ENCODE results near the gene KIF6. TPM values are rescaled to one million over a fixed set of nuclear protein-coding genes. Genes with fewer than 3 reads are reported as not detected.

Gene KIF6
- total and polyA plus RNA-seq, 4 experiments from 2014 or later: not detected

DNA sequence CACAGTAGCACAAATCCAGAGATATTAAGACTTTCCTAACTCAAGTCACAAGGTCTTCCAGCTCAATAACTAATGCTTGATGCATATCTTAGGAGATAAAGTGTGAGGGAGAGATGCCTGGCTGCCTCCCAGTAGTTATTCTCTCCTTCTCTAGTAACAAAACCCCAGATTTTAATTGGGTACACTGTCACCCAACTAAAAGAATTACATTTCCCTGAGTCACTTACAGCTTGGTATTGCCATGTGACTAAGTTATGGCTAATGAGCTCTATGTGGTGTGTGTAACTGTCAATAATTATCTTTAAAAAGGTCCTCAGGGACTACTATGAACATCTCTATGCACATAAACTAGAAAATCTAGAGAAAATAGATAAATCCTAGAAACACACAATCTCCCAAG is 32.0 kb downstream of the KIF6 start:
- H3K4me1 ChIP-seq (ENCODE audit: insufficient read depth, low read length): no peaks in the 10 kb centered on the region
- POLR2A ChIA-PET (ENCODE audit: partially characterized antibody): no interaction called here
- H3K27ac ChIP-seq (ENCODE audit: low read depth, low read length): no peak overlapping the region
- no peaks in the 10 kb centered on the region for H3K36me3 ChIP-seq (ENCODE audit: insufficient read depth, low read length)
- intact Hi-C loops (cut with micrococcal nuclease): no loop called here
- CTCF ChIA-PET (ENCODE audit: partially characterized antibody): no interaction called here
- no peaks in the 10 kb centered on the region for H3K4me1 Mint-ChIP-seq
- H3K27me3 Mint-ChIP-seq: peaks cover 1 to 8% of the 10 kb centered on the region in 2 donors
- no peak overlapping the region for H3K27ac Mint-ChIP-seq
- no peaks in the 10 kb centered on the region for H3K36me3 Mint-ChIP-seq
- H3K9me3 ChIP-seq (ENCODE audit: control insufficient read depth in 1 of 2, low read length in 2 of 2): no peaks in the 10 kb centered on the region
- H3K4me3 ChIP-seq (ENCODE audit: low read length in 2 of 2): no peak overlapping the region
- H3K4me3 Mint-ChIP-seq: no peak overlapping the region
- peaks cover 0 to 3% (median 0%) of the 10 kb centered on the region in 8 donors for H3K9me3 Mint-ChIP-seq
- DNase-seq: no peak
- no peaks in the 10 kb centered on the region for H3K27me3 ChIP-seq (ENCODE audit: insufficient read depth, low read length)

GRCh38 chr6:39688494-39688893 is 36.7 kb downstream of the KIF6 start:
- Mint-ChIP-seq H3K27ac (no peak overlapping the region), H3K36me3 (no peaks in the 10 kb centered on the region), H3K4me3 (no peak overlapping the region), H3K9me3 (peaks cover 0 to 7% (median 0%) of the 10 kb centered on the region in 8 donors), H3K4me1 (no peaks in the 10 kb centered on the region), H3K27me3 (peaks cover 0 to 10% of the 10 kb centered on the region in 2 donors)
- CTCF ChIA-PET (ENCODE audit: partially characterized antibody): no interaction called here
- DNase-seq: no peak
- H3K36me3 ChIP-seq (ENCODE audit: insufficient read depth, low read length): no peaks in the 10 kb centered on the region
- no peak overlapping the region for H3K4me3 ChIP-seq (ENCODE audit: low read length in 2 of 2)
- POLR2A ChIA-PET (ENCODE audit: partially characterized antibody): no interaction called here
- H3K27ac ChIP-seq (ENCODE audit: low read depth, low read length): no peak overlapping the region
- H3K27me3 ChIP-seq (ENCODE audit: insufficient read depth, low read length): no peaks in the 10 kb centered on the region
- H3K4me1 ChIP-seq (ENCODE audit: insufficient read depth, low read length): no peaks in the 10 kb centered on the region
- intact Hi-C loops (cut with micrococcal nuclease): no loop called here
- H3K9me3 ChIP-seq (ENCODE audit: control insufficient read depth in 1 of 2, low read length in 2 of 2): no peaks in the 10 kb centered on the region

DNA sequence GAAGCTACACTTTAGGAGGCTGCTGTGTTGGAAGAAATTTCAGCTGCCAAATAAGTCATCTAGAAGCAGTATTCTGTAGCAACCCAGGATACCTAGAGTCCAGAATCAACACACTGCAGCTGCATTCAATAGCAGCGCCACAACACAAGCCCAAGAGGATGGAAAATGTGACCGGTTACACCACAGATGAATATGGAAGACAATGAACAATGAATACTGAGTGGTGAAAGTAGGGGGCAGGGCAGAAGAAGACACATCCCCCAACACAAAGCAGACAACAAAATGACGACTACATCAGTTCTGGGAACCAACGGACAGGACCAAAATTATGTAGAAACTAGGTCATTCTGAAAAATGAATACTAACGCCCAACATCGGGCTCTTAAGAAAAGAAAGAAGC is 38.2 kb downstream of the KIF6 start:
- ChIA-PET POLR2A (ENCODE audit: partially characterized antibody) (no interaction called here), CTCF (ENCODE audit: partially characterized antibody) (no interaction called here)
- Mint-ChIP-seq H3K27ac (no peak overlapping the region), H3K4me1 (no peaks in the 10 kb centered on the region), H3K9me3 (peaks cover 0 to 7% (median 0%) of the 10 kb centered on the region in 8 donors), H3K36me3 (no peaks in the 10 kb centered on the region), H3K4me3 (peak overlapping the region in 1 of 8 donors; percentile 4), H3K27me3 (peaks cover 0 to 7% of the 10 kb centered on the region in 2 donors)
- intact Hi-C loops (cut with micrococcal nuclease): no loop called here
- no peaks in the 10 kb centered on the region for H3K4me1 ChIP-seq (ENCODE audit: insufficient read depth, low read length)
- H3K27me3 ChIP-seq (ENCODE audit: insufficient read depth, low read length): no peaks in the 10 kb centered on the region
- H3K36me3 ChIP-seq (ENCODE audit: insufficient read depth, low read length): no peaks in the 10 kb centered on the region
- no peaks in the 10 kb centered on the region for H3K9me3 ChIP-seq (ENCODE audit: control insufficient read depth in 1 of 2, low read length in 2 of 2)
- DNase-seq: no peak
- no peak overlapping the region for H3K27ac ChIP-seq (ENCODE audit: low read depth, low read length)
- no peak overlapping the region for H3K4me3 ChIP-seq (ENCODE audit: low read length in 2 of 2)

DNA sequence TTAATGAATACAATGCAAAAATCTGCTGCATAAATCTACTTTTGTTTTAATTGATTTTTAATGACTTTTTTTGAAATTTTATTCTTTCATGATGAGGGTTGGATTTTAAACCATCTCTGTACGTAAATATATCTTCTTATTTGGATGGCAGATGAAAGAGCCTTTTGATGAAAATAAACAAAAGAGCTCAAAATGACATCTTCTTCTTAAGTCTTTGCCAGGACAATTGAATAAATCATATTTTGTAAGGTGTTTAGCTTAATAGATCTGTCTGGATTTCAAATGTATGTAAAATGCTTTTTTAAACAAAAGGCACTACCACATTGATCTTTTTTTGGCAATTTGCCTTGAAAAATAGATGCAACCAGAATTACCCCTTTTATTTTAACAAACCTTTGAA is 39.3 kb downstream of the KIF6 start:
- intact Hi-C loops (cut with micrococcal nuclease): no loop called here
- ChIA-PET CTCF (ENCODE audit: partially characterized antibody) (no interaction called here), POLR2A (ENCODE audit: partially characterized antibody) (no interaction called here)
- no peaks in the 10 kb centered on the region for H3K4me1 ChIP-seq (ENCODE audit: insufficient read depth, low read length)
- H3K36me3 Mint-ChIP-seq: no peaks in the 10 kb centered on the region
- no peak overlapping the region for H3K4me3 ChIP-seq (ENCODE audit: low read length in 2 of 2)
- H3K4me1 Mint-ChIP-seq: no peaks in the 10 kb centered on the region
- no peaks in the 10 kb centered on the region for H3K27me3 ChIP-seq (ENCODE audit: insufficient read depth, low read length)
- H3K4me3 Mint-ChIP-seq: no peak overlapping the region
- no peaks in the 10 kb centered on the region for H3K36me3 ChIP-seq (ENCODE audit: insufficient read depth, low read length)
- H3K9me3 ChIP-seq (ENCODE audit: control insufficient read depth in 1 of 2, low read length in 2 of 2): no peaks in the 10 kb centered on the region
- H3K27me3 Mint-ChIP-seq: peaks cover 1 to 7% of the 10 kb centered on the region in 2 donors
- no peak overlapping the region for H3K27ac Mint-ChIP-seq
- H3K9me3 Mint-ChIP-seq: peaks cover 0 to 5% (median 0%) of the 10 kb centered on the region in 8 donors
- H3K27ac ChIP-seq (ENCODE audit: low read depth, low read length): no peak overlapping the region
- no peak for DNase-seq

GRCh38 chr6:39685489-39685826 is 39.8 kb downstream of the KIF6 start:
- H3K27ac Mint-ChIP-seq: no peak overlapping the region
- Histone ChIP-seq H3K27me3 (ENCODE audit: insufficient read depth, low read length) (no peaks in the 10 kb centered on the region), H3K4me3 (ENCODE audit: low read length in 2 of 2) (no peak overlapping the region), H3K4me1 (ENCODE audit: insufficient read depth, low read length) (no peaks in the 10 kb centered on the region), H3K9me3 (ENCODE audit: control insufficient read depth in 1 of 2, low read length in 2 of 2) (no peaks in the 10 kb centered on the region), H3K27ac (ENCODE audit: low read depth, low read length) (no peak overlapping the region), H3K36me3 (ENCODE audit: insufficient read depth, low read length) (no peaks in the 10 kb centered on the region)
- H3K4me1 Mint-ChIP-seq: no peaks in the 10 kb centered on the region
- peaks cover 1 to 7% of the 10 kb centered on the region in 2 donors for H3K27me3 Mint-ChIP-seq
- no peak for DNase-seq
- H3K4me3 Mint-ChIP-seq: no peak overlapping the region
- CTCF ChIA-PET (ENCODE audit: partially characterized antibody): no interaction called here
- intact Hi-C loops (cut with micrococcal nuclease): no loop called here
- peaks cover 0 to 5% (median 0%) of the 10 kb centered on the region in 8 donors for H3K9me3 Mint-ChIP-seq
- H3K36me3 Mint-ChIP-seq: no peaks in the 10 kb centered on the region
- POLR2A ChIA-PET (ENCODE audit: partially characterized antibody): no interaction called here

GRCh38 chr6:39684790-39685488 is 40.3 kb downstream of the KIF6 start:
- peaks cover 0 to 5% (median 0%) of the 10 kb centered on the region in 8 donors for H3K9me3 Mint-ChIP-seq
- DNase-seq: no peak
- Histone ChIP-seq H3K36me3 (ENCODE audit: insufficient read depth, low read length) (no peaks in the 10 kb centered on the region), H3K4me1 (ENCODE audit: insufficient read depth, low read length) (no peaks in the 10 kb centered on the region), H3K4me3 (ENCODE audit: low read length in 2 of 2) (no peak overlapping the region), H3K27me3 (ENCODE audit: insufficient read depth, low read length) (no peaks in the 10 kb centered on the region), H3K9me3 (ENCODE audit: control insufficient read depth in 1 of 2, low read length in 2 of 2) (no peaks in the 10 kb centered on the region), H3K27ac (ENCODE audit: low read depth, low read length) (no peak overlapping the region)
- ChIA-PET CTCF (ENCODE audit: partially characterized antibody) (interaction anchor here (0.7 kb wide), 1 partner anchor 41 kb away, joined by 3 read pairs; no protein-coding TSS in a partner anchor), POLR2A (ENCODE audit: partially characterized antibody) (no interaction called here)
- peaks cover 1 to 4% of the 10 kb centered on the region in 2 donors for H3K27me3 Mint-ChIP-seq
- no peak overlapping the region for H3K4me3 Mint-ChIP-seq
- no peak overlapping the region for H3K27ac Mint-ChIP-seq
- H3K36me3 Mint-ChIP-seq: no peaks in the 10 kb centered on the region
- H3K4me1 Mint-ChIP-seq: no peaks in the 10 kb centered on the region
- intact Hi-C loops (cut with micrococcal nuclease): no loop called here

DNA sequence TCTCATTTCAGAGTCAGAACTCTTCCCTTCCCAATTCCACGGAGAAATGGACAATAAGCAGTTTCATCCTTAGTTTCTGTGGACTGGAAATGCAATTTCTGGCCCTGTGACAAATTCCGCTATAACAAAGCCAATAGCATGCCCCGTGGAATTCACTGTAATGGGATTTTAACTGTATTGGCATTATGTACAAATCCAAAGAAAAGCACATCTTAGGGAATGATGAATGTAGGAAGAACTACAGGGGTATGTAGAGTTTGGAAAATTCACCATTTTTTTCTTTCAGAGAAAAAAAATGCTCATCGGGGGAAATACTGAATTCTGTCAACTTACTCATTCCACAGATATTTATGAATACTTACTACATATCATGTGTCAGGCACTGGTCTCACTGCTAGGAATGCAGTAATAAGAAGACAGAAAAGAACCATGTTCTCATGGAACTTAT is 43.5 kb downstream of the KIF6 start:
- no peaks in the 10 kb centered on the region for H3K4me1 Mint-ChIP-seq
- H3K4me1 ChIP-seq (ENCODE audit: insufficient read depth, low read length): no peaks in the 10 kb centered on the region
- POLR2A ChIA-PET (ENCODE audit: partially characterized antibody): no interaction called here
- H3K36me3 ChIP-seq (ENCODE audit: insufficient read depth, low read length): no peaks in the 10 kb centered on the region
- H3K9me3 Mint-ChIP-seq: peaks cover 0 to 5% (median 0%) of the 10 kb centered on the region in 8 donors
- no peaks in the 10 kb centered on the region for H3K27me3 ChIP-seq (ENCODE audit: insufficient read depth, low read length)
- H3K27me3 Mint-ChIP-seq: peaks cover 3 to 4% of the 10 kb centered on the region in 2 donors
- no peaks in the 10 kb centered on the region for H3K9me3 ChIP-seq (ENCODE audit: control insufficient read depth in 1 of 2, low read length in 2 of 2)
- H3K4me3 Mint-ChIP-seq: no peak overlapping the region
- CTCF ChIA-PET (ENCODE audit: partially characterized antibody): no interaction called here
- intact Hi-C loops (cut with micrococcal nuclease): no loop called here
- no peak overlapping the region for H3K27ac ChIP-seq (ENCODE audit: low read depth, low read length)
- H3K27ac Mint-ChIP-seq: no peak overlapping the region
- DNase-seq: no peak
- H3K4me3 ChIP-seq (ENCODE audit: low read length in 2 of 2): no peak overlapping the region
- H3K36me3 Mint-ChIP-seq: no peaks in the 10 kb centered on the region
